HCT116 (cell line): ENCODE data around the gene PRDM1. TPM values are rescaled to one million over a fixed set of nuclear protein-coding genes. Genes with fewer than 3 reads are reported as not detected.

ENCODE experiments used
- ATAC-seq: fragments of 200-7000 bp; cut with Tn5 transposase; 2 replicates; pipeline ENCODE4 v1.9.1; 2020; ENCODE audit warnings: mild to moderate bottlenecking, moderate library complexity
- BruUV-seq: library from RNA; stranded (reverse); fragments of 400-500 nt; replicated peaks from 2 replicates; lab custom pipeline; 2021; lab: Mats Ljungman, UMichigan
- CTCF ChIA-PET: fragments of 300-600 bp; sonication (Branson Sonifier 250); formaldehyde crosslinking; loops from one replicate; lab custom pipeline; 2021; ENCODE audit warnings: antibody characterized with exemption; lab: Charles Lee
- POLR2A ChIA-PET: fragments of 300-600, 350-600 bp; sonication (Branson Sonifier 250); formaldehyde crosslinking; loops from one replicate; lab custom pipeline; 2021; ENCODE audit warnings: antibody characterized with exemption; lab: Charles Lee
- RAD21 ChIA-PET, 2 experiments: fragments of 300-600 bp; sonication (Branson Sonifier 250); formaldehyde crosslinking; loops; one replicate each; lab custom pipeline; 2023; ENCODE audit warnings: low total read pairs in 2 of 2; ENCODE audit not compliant: uncharacterized antibody in 2 of 2, unreplicated experiment in 2 of 2, low non-redundant PET in 1 of 2; lab: Charles Lee
- DNase-seq: peaks from one replicate; pipeline ENCODE4 v3.0.0-alpha.2; 2010; ENCODE audit warnings: low read depth, low spot score
- H2AFZ ChIP-seq: fragments of 200-600 bp; shearing (Covaris generic), sonication (generic); 2 replicates; pipeline ENCODE4 v1.6.1; 2017; ENCODE audit warnings: low read depth, mixed run types, mixed read lengths, antibody characterized with exemption, low read length; ENCODE audit not compliant: poor library complexity, severe bottlenecking
- H3K27ac ChIP-seq: 2 replicates; pipeline ENCODE4 v1.5.1; 2012; ENCODE audit warnings: low read depth, low read length
- H3K27me3 ChIP-seq: fragments of 200-600 bp; sonication (generic); 2 replicates; pipeline ENCODE4 v1.6.1; 2016; ENCODE audit warnings: mixed run types, low read length, mixed read lengths; ENCODE audit not compliant: insufficient read depth
- H3K36me3 ChIP-seq, 2 experiments: fragments of 200-500 bp in 1 of 2; fragments of 200-600 bp in 1 of 2; sonication (Bioruptor generic) in 1 of 2; sonication (generic) in 1 of 2; 2 replicates each; pipeline versions ENCODE4 v1.5.1 to v1.6.1; 2014 to 2016; ENCODE audit warnings: low read length in 2 of 2, inconsistent platforms in 1 of 2, mixed read lengths in 1 of 2, mixed run types in 1 of 2; ENCODE audit not compliant: insufficient read depth in 2 of 2, control insufficient read depth in 1 of 2
- H3K4me1 ChIP-seq, 2 experiments: fragments of 200-600 bp in 1 of 2; sonication (generic) in 1 of 2; 2 replicates each; pipeline versions ENCODE4 v1.5.1 to v1.6.1; 2012 to 2017; ENCODE audit warnings: low read length in 2 of 2, inconsistent platforms in 1 of 2, mild to moderate bottlenecking in 1 of 2, mixed read lengths in 1 of 2, mixed run types in 1 of 2, moderate library complexity in 1 of 2; ENCODE audit not compliant: insufficient read depth in 2 of 2, control insufficient read depth in 1 of 2
- H3K4me2 ChIP-seq: fragments of 200-600 bp; sonication (generic); 2 replicates; pipeline ENCODE4 v1.6.1; 2017; ENCODE audit warnings: mixed run types, low read length, mixed read lengths
- H3K4me3 ChIP-seq, 2 experiments: fragments of 200-600 bp in 1 of 2; sonication (generic) in 1 of 2; replicated peaks in 1 of 2; 2 replicates each; pipeline ENCODE4 v1.5.1; 2011 to 2016; ENCODE audit warnings: low read length in 2 of 2, control low read depth in 1 of 2, low read depth in 1 of 2, mild to moderate bottlenecking in 1 of 2, mixed read lengths in 1 of 2, mixed run types in 1 of 2
- H3K79me2 ChIP-seq: fragments of 200-600 bp; sonication (generic); 2 replicates; pipeline ENCODE4 v1.6.1; 2017; ENCODE audit warnings: mild to moderate bottlenecking, mixed run types, low read length, moderate library complexity, mixed read lengths; ENCODE audit not compliant: insufficient read depth
- H3K9ac ChIP-seq: fragments of 200-600 bp; sonication (generic); 2 replicates; pipeline ENCODE4 v1.6.1; 2016; ENCODE audit warnings: low read length, mixed read lengths
- H3K9me2 ChIP-seq: fragments of 200-600 bp; sonication (generic), shearing (Covaris generic); 2 replicates; pipeline ENCODE4 v1.6.1; 2017; ENCODE audit warnings: mixed run types, mild to moderate bottlenecking, moderate library complexity; ENCODE audit not compliant: insufficient read depth
- H3K9me3 ChIP-seq, 2 experiments: fragments of 200-500 bp in 1 of 2; fragments of 200-600 bp in 1 of 2; sonication (Bioruptor generic) in 1 of 2; sonication (generic) in 1 of 2; 2 replicates each; pipeline ENCODE4 v1.6.1; 2014 to 2017; ENCODE audit warnings: low read length in 2 of 2, mixed read lengths in 2 of 2, inconsistent platforms in 1 of 2, low read depth in 1 of 2, mild to moderate bottlenecking in 1 of 2, mixed run types in 1 of 2, moderate library complexity in 1 of 2; ENCODE audit not compliant: control insufficient read depth in 1 of 2, insufficient read depth in 1 of 2
- H4K20me1 ChIP-seq: fragments of 200-600 bp; sonication (generic), shearing (Covaris generic); 2 replicates; pipeline ENCODE4 v1.6.1; 2017; ENCODE audit warnings: mixed run types, mild to moderate bottlenecking, moderate library complexity; ENCODE audit not compliant: insufficient read depth
- ATF3 ChIP-seq: IDR thresholded peaks from 2 replicates; pipeline ENCODE4 v1.6.1; 2012
- EGR1 ChIP-seq: IDR thresholded peaks from 2 replicates; pipeline ENCODE4 v1.6.1; 2012; ENCODE audit warnings: low read depth
- ELF1 ChIP-seq: IDR thresholded peaks from 2 replicates; pipeline ENCODE4 v1.6.1; 2012; ENCODE audit warnings: low read depth, borderline replicate concordance
- FOSL1 ChIP-seq: IDR thresholded peaks from 2 replicates; pipeline ENCODE4 v1.6.1; 2012; ENCODE audit warnings: low read depth
- POLR2AphosphoS5 ChIP-seq: IDR thresholded peaks from 2 replicates; pipeline ENCODE4 v1.6.1; 2011; ENCODE audit warnings: mild to moderate bottlenecking, low read depth, low read length, moderate library complexity
- REST ChIP-seq: IDR thresholded peaks from 2 replicates; pipeline ENCODE4 v1.6.1; 2012; ENCODE audit warnings: low read depth
- SIN3A ChIP-seq: IDR thresholded peaks from 2 replicates; pipeline ENCODE4 v1.6.1; 2012; ENCODE audit warnings: low read depth
- SRF ChIP-seq: IDR thresholded peaks from 2 replicates; pipeline ENCODE4 v1.6.1; 2012; ENCODE audit warnings: low read depth
- YY1 ChIP-seq: IDR thresholded peaks from 2 replicates; pipeline ENCODE4 v1.6.1; 2011; ENCODE audit warnings: low read length, low read depth, moderate library complexity, mild to moderate bottlenecking; ENCODE audit not compliant: insufficient replicate concordance; ENCODE audit errors: extremely low read depth
- ZFX ChIP-seq: fragments of 450-650 bp; IDR thresholded peaks from 2 replicates; pipeline ENCODE4 v1.6.1; 2017
- ZNF274 ChIP-seq: fragments of 200-500 bp; sonication (Bioruptor generic); IDR thresholded peaks from 2 replicates; pipeline ENCODE4 v1.6.1; 2014; ENCODE audit warnings: mild to moderate bottlenecking, low read depth, low read length, inconsistent platforms
- intact Hi-C: fragments of 100-400 bp; cut with micrococcal nuclease; formaldehyde crosslinking; loops from 2 replicates; pipeline ENCODE4 v1.10.0; 2022
- total RNA-seq: library from RNA; stranded (reverse); gene quantifications from one replicate; pipeline ENCODE4 v1.2.1, GENCODE V29; 2021; ENCODE audit not compliant: unreplicated experiment

The PRDM1 gene
- total RNA-seq, 1 experiment from 2014 or later, result 3.4 TPM

- TF ChIP-seq REST (no peak), FOSL1 (no peak), POLR2AphosphoS5 (no peak), SRF (no peak), ZNF274 (no peak), YY1 (no peak), ZFX (no peak), ELF1 (no peak), ATF3 (no peak), EGR1 (no peak)
Measured at GRCh38 chr6:106145741-106146227, 59.6 kb downstream of the PRDM1 start (continued).

GRCh38 chr6:106146852-106147351 lies 60.8 kb downstream of the PRDM1 start:
- no peak overlapping the region for H3K27ac ChIP-seq
- H3K4me2 ChIP-seq, result peak overlapping the region; percentile 32
- POLR2A ChIA-PET, result interaction anchor here (0.8 kb wide), 1 partner anchor 10 kb away, joined by 3 read pairs; no protein-coding TSS in a partner anchor
- no peaks in the 10 kb centered on the region for H4K20me1 ChIP-seq
- ATAC-seq, result peak; percentile 44
- H3K36me3 ChIP-seq, result no peaks in the 10 kb centered on the region
- no peaks in the 10 kb centered on the region for H3K27me3 ChIP-seq
- no peaks in the 10 kb centered on the region for H3K9me2 ChIP-seq
- BruUV-seq, result no TSS peak
- intact Hi-C loops, result no loop called here
- no peaks in the 10 kb centered on the region for H3K9me3 ChIP-seq
- no peaks in the 10 kb centered on the region for H3K79me2 ChIP-seq
- TF ChIP-seq SIN3A (no peak), YY1 (no peak), ELF1 (no peak), FOSL1 (0 out of 2 replicates have a peak, but pooled peaks have one; percentile 7)
- TF ChIP-seq, all 23 proteins: peak for 1
- Histone ChIP-seq H3K9ac (no peak overlapping the region), H3K4me1 (peaks cover 17 to 28% of the 10 kb centered on the region in 2 experiments; a peak in 3 of 4 replicates), H2AFZ (no peak overlapping the region), H3K4me3 (no peak overlapping the region)
- RAD21 ChIA-PET, result no interaction called here
- no peak for DNase-seq
- CTCF ChIA-PET, result no interaction called here
